IMR-90 (cell line): Measurements from ENCODE around the gene DENND1C. TPM values are rescaled to one million over a fixed set of nuclear protein-coding genes. Genes with fewer than 3 reads are reported as not detected.

Experiments
- ATAC-seq: fragments of 200-7000 bp; cut with Tn5 transposase; 2 replicates; pipeline ENCODE4 v1.9.1; 2020; ENCODE audit warnings: low read depth, mild to moderate bottlenecking, moderate library complexity
- BruUV-seq: library from RNA; stranded (reverse); fragments of 400-500 nt; replicated peaks from 2 replicates; lab custom pipeline; 2021; lab: Mats Ljungman, UMichigan
- CTCF ChIA-PET: fragments of 300-600 bp; formaldehyde crosslinking; extraction: SDS; loops from one replicate; lab custom pipeline; 2021; ENCODE audit warnings: antibody characterized with exemption; lab: Yijun Ruan, JAX
- POLR2A ChIA-PET: fragments of 300-600 bp; sonication (Branson Sonifier 250); formaldehyde crosslinking; loops from one replicate; lab custom pipeline; 2022; ENCODE audit warnings: antibody characterized with exemption; ENCODE audit not compliant: unreplicated experiment; lab: Charles Lee
- DNase-seq: peaks from one replicate; pipeline ENCODE4 v3.0.0; 2013
- H2AFZ ChIP-seq: replicated peaks from 2 replicates; pipeline ENCODE3; 2013; ENCODE audit warnings: low read length, mild to moderate bottlenecking; ENCODE audit not compliant: poor library complexity
- H2AK5ac ChIP-seq: 2 replicates; pipeline ENCODE4 v1.6.1; 2013; ENCODE audit warnings: low read depth, low read length, inconsistent platforms
- H2AK9ac ChIP-seq: replicated peaks from 2 replicates; pipeline ENCODE3; 2013; ENCODE audit warnings: mild to moderate bottlenecking, low read depth, low read length, moderate library complexity; ENCODE audit not compliant: poor library complexity
- H2BK120ac ChIP-seq: 2 replicates; pipeline ENCODE4 v1.6.1; 2013; ENCODE audit warnings: low read depth, low read length, inconsistent platforms
- H2BK15ac ChIP-seq: 3 replicates; pipeline ENCODE4 v1.6.1; 2013; ENCODE audit warnings: low read depth, low read length, inconsistent platforms
- H2BK20ac ChIP-seq: 2 replicates; pipeline ENCODE4 v1.6.1; 2013; ENCODE audit warnings: low read depth, mild to moderate bottlenecking, inconsistent platforms, low read length, moderate library complexity
- H2BK5ac ChIP-seq: 2 replicates; pipeline ENCODE4 v1.6.1; 2013; ENCODE audit warnings: mild to moderate bottlenecking, low read depth, low read length, inconsistent platforms; ENCODE audit not compliant: poor library complexity, severe bottlenecking
- H3K14ac ChIP-seq: replicated peaks from 2 replicates; pipeline ENCODE4 v1.6.1; 2013; ENCODE audit warnings: low read depth, low read length, inconsistent platforms
- H3K18ac ChIP-seq: 2 replicates; pipeline ENCODE4 v1.6.1; 2013; ENCODE audit warnings: low read depth, low read length, control low read depth
- H3K23ac ChIP-seq: 2 replicates; pipeline ENCODE4 v1.6.1; 2013; ENCODE audit warnings: low read depth, low read length, inconsistent platforms
- H3K27ac ChIP-seq: 2 replicates; pipeline ENCODE4 v1.5.1; 2013; ENCODE audit warnings: mild to moderate bottlenecking, control low read depth, low read length; ENCODE audit not compliant: insufficient read depth
- H3K27me3 ChIP-seq: 2 replicates; pipeline ENCODE4 v1.6.1; 2013; ENCODE audit warnings: low read length; ENCODE audit not compliant: control insufficient read depth, insufficient read depth
- H3K36me3 ChIP-seq: 2 replicates; pipeline ENCODE4 v1.6.1; 2013; ENCODE audit warnings: low read length, mixed read lengths; ENCODE audit not compliant: control insufficient read depth, insufficient read depth
- H3K4ac ChIP-seq: 2 replicates; pipeline ENCODE4 v1.6.1; 2013; ENCODE audit warnings: low read depth, low read length, inconsistent platforms
- H3K4me1 ChIP-seq: 2 replicates; pipeline ENCODE4 v1.6.1; 2013; ENCODE audit warnings: low read length, mixed read lengths; ENCODE audit not compliant: control insufficient read depth, insufficient read depth
- H3K4me2 ChIP-seq: 2 replicates; pipeline ENCODE4 v1.6.1; 2013; ENCODE audit warnings: low read depth, mild to moderate bottlenecking, control low read depth, low read length, moderate library complexity
- H3K4me3 ChIP-seq: 2 replicates; pipeline ENCODE4 v1.5.1; 2013; ENCODE audit warnings: low read depth, mild to moderate bottlenecking, control low read depth, low read length, moderate library complexity; ENCODE audit not compliant: insufficient read depth
- H3K56ac ChIP-seq: 2 replicates; pipeline ENCODE4 v1.6.1; 2013; ENCODE audit warnings: low read length, inconsistent platforms; ENCODE audit not compliant: insufficient read depth; ENCODE audit errors: extremely low read depth
- H3K79me1 ChIP-seq, 2 experiments: 2 replicates each; pipeline ENCODE4 v1.6.1; 2013; ENCODE audit warnings: low read length in 2 of 2, inconsistent platforms in 1 of 2, low read depth in 1 of 2
- H3K9ac ChIP-seq: 2 replicates; pipeline ENCODE4 v1.6.1; 2013; ENCODE audit warnings: low read depth, low read length, control low read depth
- H3K9me1 ChIP-seq: 2 replicates; pipeline ENCODE4 v1.6.1; 2013; ENCODE audit warnings: low read length, inconsistent platforms; ENCODE audit not compliant: insufficient read depth
- H3K9me3 ChIP-seq: 2 replicates; pipeline ENCODE4 v1.6.1; 2013; ENCODE audit warnings: low read length; ENCODE audit not compliant: control insufficient read depth, insufficient read depth
- H4K20me1 ChIP-seq: 2 replicates; pipeline ENCODE4 v1.6.1; 2013; ENCODE audit warnings: low read length, inconsistent platforms; ENCODE audit not compliant: insufficient read depth
- H4K5ac ChIP-seq: 2 replicates; pipeline ENCODE4 v1.6.1; 2013; ENCODE audit warnings: mild to moderate bottlenecking, low read depth, low read length, control low read depth
- H4K8ac ChIP-seq, 2 experiments: 2 replicates each; pipeline ENCODE4 v1.6.1; 2013; ENCODE audit warnings: low read depth in 2 of 2, low read length in 2 of 2, control low read depth in 1 of 2, inconsistent platforms in 1 of 2
- H4K91ac ChIP-seq: 2 replicates; pipeline ENCODE4 v1.6.1; 2013; ENCODE audit warnings: low read depth, low read length, inconsistent platforms; ENCODE audit not compliant: insufficient read depth
- BHLHE40 ChIP-seq: fragments of 150-350 bp; IDR thresholded peaks from 2 replicates; pipeline ENCODE4 v1.6.1; 2016; ENCODE audit warnings: mild to moderate bottlenecking, low read depth, low read length
- FOS ChIP-seq: fragments of 150-350 bp; IDR thresholded peaks from 2 replicates; pipeline ENCODE4 v1.6.1; 2016; ENCODE audit warnings: low read depth, low read length
- MXI1 ChIP-seq: IDR thresholded peaks from 2 replicates; pipeline ENCODE4 v1.6.1; 2012; ENCODE audit warnings: low read depth, mild to moderate bottlenecking, low read length, moderate library complexity, borderline replicate concordance
- NFE2L2 ChIP-seq: fragments of 150-350 bp; IDR thresholded peaks from 2 replicates; pipeline ENCODE4 v1.6.1; 2016; ENCODE audit warnings: low read depth, mild to moderate bottlenecking, low read length
- RAD21 ChIP-seq: IDR thresholded peaks from 2 replicates; pipeline ENCODE4 v1.6.1; 2012; ENCODE audit warnings: low read length, improper control_type of control experiment
- RFX5 ChIP-seq: IDR thresholded peaks from 2 replicates; pipeline ENCODE4 v1.8.0; 2012; ENCODE audit warnings: low read depth, mild to moderate bottlenecking, low read length, moderate library complexity
- WGBS, 2 experiments: methylation state at CpG; one replicate each; pipeline versions ENCODE4 v1.1.5 to v1.1.7; 2013; ENCODE audit warnings: missing lambda C conversion rate in 2 of 2; ENCODE audit not compliant: insufficient read length in 1 of 2; ENCODE audit errors: extremely low coverage in 2 of 2; 5-methylcytosine and 5-hydroxymethylcytosine counted together
- dilution Hi-C: fragments of 300-500 bp; cut with HindIII; formaldehyde crosslinking; loops from one replicate; pipeline ENCODE4 v1.14.3; 2018; ENCODE audit warnings: low sequenced_read_pairs; ENCODE audit not compliant: unreplicated experiment
- in situ Hi-C: fragments of 300-500 bp; cut with MboI; formaldehyde crosslinking; loops from 3 replicates; pipeline ENCODE4 v1.14.3; 2019; ENCODE audit warnings: low sequenced_read_pairs, inconsistent platforms, mixed read lengths
- intact Hi-C: fragments of 100-400 bp; cut with micrococcal nuclease; formaldehyde crosslinking; loops from 2 replicates; pipeline ENCODE4 v1.10.0; 2022
- polyA plus RNA-seq, 3 experiments: library from polyadenylated mRNA; depleted of rRNA; stranded (reverse); fragments of >200 nt; gene quantifications; 2 replicates each; pipeline ENCODE4 v1.2.3, GENCODE V29; 2012; ENCODE audit warnings: low replicate concordance in 1 of 3
- total RNA-seq: library from RNA; depleted of rRNA; stranded (reverse); fragments of >200 nt; gene quantifications from 2 replicates; pipeline ENCODE4 v1.2.3, GENCODE V29; 2012

Gene DENND1C
- total and polyA plus RNA-seq, 2 of the 4 experiments (the other 2 are of a cell fraction) = not detected

DNA sequence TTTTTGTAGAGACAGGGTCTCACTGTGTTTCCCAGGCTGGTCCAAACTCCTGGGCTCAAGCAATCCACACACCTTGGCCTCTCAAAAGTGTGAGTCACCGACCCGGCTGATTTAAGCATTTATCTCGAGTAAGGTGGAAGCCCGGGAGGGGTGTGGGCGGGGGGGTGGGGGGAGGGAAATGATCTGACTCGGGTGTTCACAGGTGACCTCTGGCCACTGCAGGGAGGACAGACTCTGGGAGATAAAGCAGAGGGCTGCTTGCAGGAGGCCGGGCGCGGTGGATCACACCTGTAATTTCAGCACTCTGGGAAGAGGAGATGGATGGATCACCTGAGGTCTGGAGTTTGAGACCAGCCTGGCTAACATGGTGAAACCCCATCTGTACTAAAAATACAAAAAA, 7.9 kb downstream of the DENND1C start:
- Histone ChIP-seq H3K79me1 (no peaks in the 10 kb centered on the region), H3K18ac (no peak overlapping the region), H2BK120ac (no peak overlapping the region), H3K14ac (no peak overlapping the region), H2BK20ac (no peak overlapping the region), H3K4me3 (no peak overlapping the region), H2AFZ (no peak overlapping the region), H3K36me3 (no peaks in the 10 kb centered on the region), H2AK9ac (no peak overlapping the region), H4K91ac (no peak overlapping the region), H3K4ac (no peak overlapping the region), H3K9me3 (peaks cover 3% of the 10 kb centered on the region; the same call in 1 of the 2 replicates), H3K27ac (no peak overlapping the region), H2BK15ac (no peak overlapping the region), H3K56ac (no peak overlapping the region), H3K9me1 (no peaks in the 10 kb centered on the region), H2AK5ac (no peak overlapping the region), H4K20me1 (no peaks in the 10 kb centered on the region), H4K5ac (no peak overlapping the region), H4K8ac (no peak overlapping the region), H3K4me1 (no peaks in the 10 kb centered on the region), H3K4me2 (no peak overlapping the region), H3K9ac (no peak overlapping the region), H3K23ac (no peak overlapping the region), H3K27me3 (peaks cover 13% of the 10 kb centered on the region), H2BK5ac (no peak overlapping the region)
- ATAC-seq (no peak), DNase-seq (no peak)
- dilution Hi-C loops = no loop called here
- WGBS, 2 experiments = no CpG with 5 or more reads among the region's 9 CpGs
- ChIA-PET CTCF (no interaction called here), POLR2A (no interaction called here)
- BruUV-seq = no TSS peak
- in situ Hi-C loops = no loop called here
- intact Hi-C loops = no loop called here
- no peak for TF ChIP-seq NFE2L2
- no peak for TF ChIP-seq MXI1
- no peak for TF ChIP-seq FOS
- no peak for TF ChIP-seq BHLHE40
- TF ChIP-seq RAD21 = no peak
- no peak for TF ChIP-seq RFX5
